A673 (cell line): ENCODE measurements around the gene SMURF1. TPM values are rescaled to one million over a fixed set of nuclear protein-coding genes. Genes with fewer than 3 reads are reported as not detected.
"Not testable (repeated sequence)": the region's sequence is repeated elsewhere in the genome, so short reads cannot be mapped to it uniquely, and the experiment has no call there.

ENCODE experiments used
- BruUV-seq: library from RNA; stranded (reverse); fragments of 400-500 nt; replicated peaks from 2 replicates; lab custom pipeline; 2021; lab: Mats Ljungman, UMichigan
- CTCF ChIA-PET: fragments of 300-600 bp; sonication (Branson Sonifier 250); formaldehyde crosslinking; loops from one replicate; lab custom pipeline; 2022; ENCODE audit warnings: antibody characterized with exemption; lab: Charles Lee
- POLR2A ChIA-PET: fragments of 300-600 bp; sonication (Branson Sonifier 250); formaldehyde crosslinking; loops from one replicate; lab custom pipeline; 2022; ENCODE audit warnings: antibody characterized with exemption; ENCODE audit not compliant: low non-redundant PET; lab: Charles Lee
- DNase-seq: peaks from one replicate; pipeline ENCODE4 v3.0.0-alpha.2; 2015; ENCODE audit warnings: low spot score
- H3K27ac ChIP-seq: fragments of 200-600 bp; sonication (generic); 2 replicates; pipeline ENCODE4 v1.5.1; 2016; ENCODE audit warnings: mixed run types, low read depth, mild to moderate bottlenecking, mixed read lengths, antibody characterized with exemption, low read length; ENCODE audit not compliant: poor library complexity, severe bottlenecking
- H3K27me3 ChIP-seq: fragments of 200-600 bp; sonication (generic); replicated peaks from 2 replicates; pipeline ENCODE4 v1.6.1; 2017; ENCODE audit warnings: mixed run types, low read depth, mild to moderate bottlenecking, mixed read lengths, antibody characterized with exemption, low read length; ENCODE audit not compliant: insufficient read depth, poor library complexity
- H3K36me3 ChIP-seq: fragments of 200-600 bp; sonication (generic); 2 replicates; pipeline ENCODE4 v1.6.1; 2016; ENCODE audit warnings: mixed run types, mild to moderate bottlenecking, mixed read lengths, antibody characterized with exemption, low read length; ENCODE audit not compliant: insufficient read depth, poor library complexity, severe bottlenecking
- H3K4me1 ChIP-seq: fragments of 200-600 bp; sonication (generic); 2 replicates; pipeline ENCODE4 v1.6.1; 2017; ENCODE audit warnings: mixed run types, mild to moderate bottlenecking, mixed read lengths, antibody characterized with exemption, low read length; ENCODE audit not compliant: insufficient read depth, poor library complexity, severe bottlenecking
- H3K4me3 ChIP-seq: fragments of 200-600 bp; sonication (generic); 2 replicates; pipeline ENCODE4 v1.5.1; 2016; ENCODE audit warnings: low read depth, mixed run types, mild to moderate bottlenecking, mixed read lengths, low read length; ENCODE audit not compliant: poor library complexity, severe bottlenecking
- H3K9me3 ChIP-seq: fragments of 200-600 bp; sonication (generic); 2 replicates; pipeline ENCODE4 v1.6.1; 2016; ENCODE audit warnings: mixed run types, low read depth, mild to moderate bottlenecking, mixed read lengths, antibody characterized with exemption, low read length; ENCODE audit not compliant: poor library complexity, severe bottlenecking
- CTCF ChIP-seq: fragments of 300-800, 200-600 bp; sonication (generic); conservative IDR thresholded peaks from 2 replicates; pipeline ENCODE4 v1.5.1; 2017; ENCODE audit warnings: low read depth, mild to moderate bottlenecking, antibody characterized with exemption, low read length, moderate library complexity, mixed read lengths
- EZH2 ChIP-seq: fragments of 200-600 bp; sonication (generic); IDR thresholded peaks from 2 replicates; pipeline ENCODE4 v1.6.1; 2017; ENCODE audit warnings: borderline replicate concordance, low read depth, mild to moderate bottlenecking, mixed read lengths, antibody characterized with exemption, low read length; ENCODE audit not compliant: poor library complexity, severe bottlenecking
- intact Hi-C: fragments of 100-400 bp; cut with micrococcal nuclease; formaldehyde crosslinking; loops from one replicate; pipeline ENCODE4 v1.10.0; 2022; ENCODE audit not compliant: unreplicated experiment
- total RNA-seq: library from RNA; stranded (reverse); gene quantifications from 2 replicates; pipeline ENCODE4 v1.2.3, GENCODE V29; 2021

Gene SMURF1
- total RNA-seq, 1 experiment from 2014 or later: 16.5 TPM

GRCh38 chr7:99167072-99167471 is 23.2 kb upstream of the SMURF1 start:
- ChIA-PET CTCF (no interaction called here), POLR2A (no interaction called here)
- Histone ChIP-seq H3K27me3 (no peaks in the 10 kb centered on the region), H3K4me3 (no peak overlapping the region), H3K36me3 (no peaks in the 10 kb centered on the region), H3K27ac (no peak overlapping the region), H3K4me1 (no peaks in the 10 kb centered on the region), H3K9me3 (no peaks in the 10 kb centered on the region)
- TF ChIP-seq CTCF (no peak), EZH2 (no peak)
- BruUV-seq: no TSS peak
- intact Hi-C loops: no loop called here
- DNase-seq: no peak

DNA sequence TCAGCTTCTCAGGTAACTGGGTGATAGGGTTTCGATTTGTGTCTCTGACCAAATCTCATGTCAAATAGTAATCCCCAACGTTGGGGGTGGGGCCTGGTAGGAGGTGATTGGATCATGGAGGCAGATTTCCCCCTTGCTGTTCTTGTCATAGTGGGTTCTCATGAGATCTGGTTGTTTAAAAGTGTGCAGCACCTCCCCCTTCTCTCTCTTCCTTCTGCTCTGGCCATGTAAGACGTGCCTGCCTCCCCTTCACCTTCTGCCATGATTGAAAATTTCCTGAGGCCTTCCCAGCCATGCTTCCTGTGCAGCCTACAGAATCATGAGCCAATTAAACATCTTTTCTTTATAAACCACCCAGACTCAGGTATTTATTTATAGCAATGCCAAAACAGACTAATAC is 21.9 kb upstream of the SMURF1 start:
- ChIA-PET CTCF (no interaction called here), POLR2A (no interaction called here)
- Histone ChIP-seq H3K27ac (no peak overlapping the region), H3K4me3 (no peak overlapping the region), H3K36me3 (no peaks in the 10 kb centered on the region), H3K9me3 (no peaks in the 10 kb centered on the region), H3K4me1 (no peaks in the 10 kb centered on the region), H3K27me3 (no peaks in the 10 kb centered on the region)
- BruUV-seq: no TSS peak
- TF ChIP-seq EZH2 (no peak), CTCF (no peak)
- intact Hi-C loops: no loop called here
- no peak for DNase-seq

DNA sequence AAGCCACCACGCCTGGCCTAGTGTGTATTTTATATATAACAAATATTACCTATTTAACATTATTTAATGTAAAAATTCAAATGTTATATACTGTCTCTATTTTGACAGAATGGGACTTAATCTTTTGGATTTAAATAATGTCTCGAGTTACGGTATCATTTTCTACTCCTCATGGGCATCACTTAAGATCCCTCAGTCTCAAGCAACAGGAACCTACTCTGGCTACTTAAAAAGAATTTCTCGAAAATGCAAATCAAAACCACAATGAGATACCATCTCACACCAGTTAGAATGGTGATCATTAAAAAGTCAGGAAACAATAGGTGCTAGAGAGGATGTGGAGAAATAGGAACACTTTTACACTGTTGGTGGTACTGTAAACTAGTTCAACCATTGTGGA is 19.8 kb upstream of the SMURF1 start:
- H3K36me3 ChIP-seq, BruUV-seq, H3K27ac ChIP-seq, H3K4me1 ChIP-seq, DNase-seq, H3K4me3 ChIP-seq, intact Hi-C loops, H3K9me3 ChIP-seq, CTCF ChIA-PET, POLR2A ChIA-PET, H3K27me3 ChIP-seq: not testable (repeated sequence)

DNA sequence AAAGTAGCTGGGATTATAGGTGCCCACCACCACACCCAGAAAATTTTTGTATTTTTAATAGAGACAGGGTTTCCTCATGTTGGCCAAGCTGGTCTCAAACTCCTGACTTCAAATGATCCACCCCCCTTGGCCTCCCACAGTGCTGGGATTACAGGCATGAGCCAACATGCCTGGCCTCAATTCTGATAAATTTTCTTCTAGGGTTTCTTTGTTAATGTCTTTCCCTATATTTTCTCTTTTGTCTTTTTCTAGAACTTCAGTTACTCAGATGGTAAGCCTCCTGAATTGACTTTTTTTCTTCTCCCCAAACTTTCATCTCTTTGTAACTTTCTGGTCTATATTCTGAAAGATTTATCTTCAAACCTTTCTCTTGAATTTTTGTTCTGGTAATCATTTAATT is 12.7 kb upstream of the SMURF1 start:
- Histone ChIP-seq H3K36me3 (no peaks in the 10 kb centered on the region), H3K4me1 (no peaks in the 10 kb centered on the region), H3K4me3 (no peak overlapping the region), H3K9me3 (no peaks in the 10 kb centered on the region), H3K27me3 (no peaks in the 10 kb centered on the region), H3K27ac (no peak overlapping the region)
- TF ChIP-seq CTCF (no peak), EZH2 (no peak)
- CTCF ChIA-PET: no interaction called here
- POLR2A ChIA-PET: no interaction called here
- intact Hi-C loops: no loop called here
- DNase-seq: no peak
- no TSS peak for BruUV-seq
